Stimulated activated CD4-positive, alpha-beta T cell treated with anti-CD3 and anti-CD28 coated beads, Interleukin-12 subunit alpha, Interleukin-12 subunit beta, amount 100 ng/mL, for 24 hours (primary cell): ENCODE data around the gene DUSP10.

Source experiments
- DNase-seq, 2 experiments: peaks; one replicate each; pipeline ENCODE4 v3.0.0-alpha.2; 2020; ENCODE audit warnings: low read depth in 2 of 2

Gene DUSP10

DNA sequence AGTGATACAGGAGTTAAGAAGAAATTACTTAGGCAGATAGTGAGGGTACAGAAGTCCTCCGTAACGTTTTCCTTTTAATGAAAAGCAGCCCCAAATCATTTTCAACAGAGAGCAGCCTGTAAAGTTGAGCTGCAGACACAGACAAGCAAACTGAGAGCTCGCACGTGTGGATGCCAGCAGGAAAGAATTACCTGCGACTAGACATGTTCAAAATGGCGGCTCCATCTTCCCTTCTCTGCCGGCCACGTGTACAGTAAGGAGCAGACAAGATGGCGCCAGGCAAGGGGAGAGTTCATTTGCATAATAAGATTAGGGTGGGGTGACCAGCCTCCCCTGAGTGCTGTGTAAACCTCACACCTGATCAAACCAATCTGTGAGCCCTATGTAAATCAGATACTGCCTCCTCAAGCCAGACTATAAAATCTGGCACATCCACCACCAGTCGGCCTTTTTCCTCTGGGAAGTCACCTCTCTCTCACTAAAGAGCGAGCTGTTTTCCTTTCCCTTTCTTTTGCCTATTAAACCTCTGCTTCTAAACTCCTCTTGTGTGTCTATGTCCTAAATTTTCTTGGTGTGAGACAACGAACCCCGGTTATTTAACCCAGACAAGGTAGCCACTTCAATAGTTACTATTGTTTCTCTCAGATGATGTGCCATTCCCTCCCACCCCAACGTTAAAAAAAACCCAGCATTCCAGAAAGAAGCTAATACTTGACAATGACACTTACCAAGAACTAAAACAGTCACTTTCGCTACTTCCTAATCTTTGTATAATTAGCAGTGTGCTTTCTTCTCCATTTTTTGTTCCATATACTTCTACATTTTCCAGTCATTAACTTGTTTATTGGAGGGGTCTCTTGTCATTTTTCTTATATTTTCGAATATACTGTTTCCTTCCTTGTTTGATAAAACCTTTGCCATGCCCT is 27.4 kb downstream of the DUSP10 start:
- no peak for DNase-seq

DNA sequence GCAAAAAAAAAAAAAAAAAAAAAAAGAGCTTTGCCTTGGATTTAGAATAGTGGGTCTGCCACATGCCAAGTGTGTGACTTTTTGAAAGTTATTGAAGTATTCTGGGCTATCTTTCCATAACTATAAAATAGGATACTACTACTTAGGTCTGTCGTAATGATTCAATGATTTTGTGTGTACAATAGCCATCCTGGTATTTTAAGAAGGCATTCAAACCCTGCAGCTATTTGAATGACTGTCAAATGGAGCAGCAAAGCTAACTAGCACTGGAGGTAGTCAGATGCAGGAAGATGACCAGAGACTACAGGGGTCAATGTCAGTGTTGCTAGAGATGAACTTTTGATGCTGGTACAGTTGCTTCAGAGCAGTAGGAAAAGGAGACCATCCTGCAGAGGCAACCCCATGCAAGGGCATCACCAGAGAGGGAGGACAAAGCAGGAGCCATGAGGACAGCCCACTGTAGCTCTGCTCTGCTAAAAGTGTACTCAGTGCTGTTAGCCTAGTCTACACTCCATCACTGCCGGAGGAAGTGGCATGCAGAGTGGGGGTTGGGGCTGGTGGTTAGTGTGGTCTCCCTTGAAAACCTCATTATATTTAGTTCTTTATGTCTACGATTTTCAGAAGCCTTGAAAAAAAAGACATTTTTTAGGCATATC is 29.0 kb downstream of the DUSP10 start:
- peak; percentile 27 to 61 for DNase-seq

DNA sequence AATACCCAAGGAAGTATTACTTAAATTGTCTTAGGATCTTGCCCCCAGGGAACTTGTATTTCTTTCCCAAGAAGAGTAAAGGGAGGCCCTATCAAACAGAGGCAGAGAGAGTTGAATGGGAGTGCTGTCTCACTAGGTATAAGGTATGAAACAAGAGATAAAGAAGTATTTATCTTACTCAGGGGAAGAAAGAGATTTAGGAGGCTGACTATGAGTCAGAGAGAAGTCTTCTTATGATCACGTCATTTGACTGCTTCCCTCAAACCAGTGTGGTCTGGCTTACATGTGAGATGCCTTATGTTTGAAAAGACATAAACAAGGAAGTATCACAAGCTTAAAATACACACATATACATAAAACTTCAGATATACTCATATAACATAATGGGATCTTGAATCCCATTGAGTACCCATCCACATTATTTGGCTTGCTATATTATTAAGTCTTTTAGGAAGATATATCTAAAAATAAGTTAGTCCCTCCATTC is 29.6 kb downstream of the DUSP10 start:
- no peak for DNase-seq

DNA sequence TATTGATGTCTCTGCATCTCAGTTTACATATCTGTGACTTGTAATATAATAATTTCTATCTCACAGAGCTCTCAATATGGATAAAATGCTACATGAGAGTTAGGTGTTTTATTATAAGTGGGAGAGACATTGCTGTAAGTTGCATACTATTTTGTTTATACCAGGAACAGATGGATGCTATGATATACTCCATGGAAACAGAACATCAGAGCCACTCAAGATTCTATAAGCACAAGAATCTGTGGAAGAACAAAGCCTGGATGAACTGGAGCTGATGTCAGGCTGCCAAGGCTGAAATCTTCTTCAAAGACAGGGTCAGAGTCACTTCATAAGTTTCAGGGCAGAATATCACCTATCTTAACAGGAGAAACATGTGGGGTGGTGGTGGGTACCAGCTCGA is 30.2 kb downstream of the DUSP10 start:
- DNase-seq = no peak

DNA sequence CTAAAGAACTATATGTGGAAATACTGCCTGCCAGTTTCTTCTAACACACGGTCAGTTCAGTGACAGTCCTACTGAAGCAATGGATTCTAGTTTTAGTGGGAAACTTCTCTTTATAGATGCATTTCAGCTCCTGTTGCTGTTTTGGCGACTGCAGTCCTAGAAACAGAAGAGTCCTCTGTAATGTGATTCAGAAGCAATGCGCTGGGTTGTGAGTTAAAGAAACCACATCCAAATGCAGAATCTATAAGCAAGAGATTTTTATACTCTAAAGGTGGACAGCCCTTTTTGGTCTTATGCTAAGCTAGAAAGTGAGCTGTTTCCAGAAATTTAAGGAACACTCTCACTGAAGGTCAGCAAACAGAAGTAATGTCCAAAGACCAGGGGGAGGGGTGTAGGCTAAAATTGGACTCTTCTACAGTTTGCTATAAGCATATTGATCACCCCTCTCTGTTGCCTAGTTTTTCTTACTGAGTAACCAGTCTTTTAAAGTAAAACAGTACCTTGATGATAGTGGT is 30.8 kb downstream of the DUSP10 start:
- no peak for DNase-seq

DNA sequence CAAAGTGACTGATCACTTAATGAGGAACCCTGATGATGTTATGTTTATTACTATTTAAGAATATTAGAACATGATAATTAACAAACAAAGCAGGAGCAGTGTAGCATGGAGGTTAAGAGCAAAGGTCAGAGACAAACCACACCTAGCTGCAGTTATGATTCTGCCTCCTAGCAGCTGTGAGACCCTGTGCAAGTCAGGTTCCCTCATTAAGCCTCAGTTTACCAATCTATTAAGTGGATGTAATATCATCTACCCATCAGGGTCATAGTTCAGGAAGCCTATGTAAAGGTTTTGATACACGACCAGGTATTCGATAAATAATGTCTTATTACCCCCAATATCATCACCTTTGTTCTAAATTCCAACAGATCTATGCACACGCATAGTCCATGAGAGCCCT is 32.0 kb downstream of the DUSP10 start:
- DNase-seq = no peak

DNA sequence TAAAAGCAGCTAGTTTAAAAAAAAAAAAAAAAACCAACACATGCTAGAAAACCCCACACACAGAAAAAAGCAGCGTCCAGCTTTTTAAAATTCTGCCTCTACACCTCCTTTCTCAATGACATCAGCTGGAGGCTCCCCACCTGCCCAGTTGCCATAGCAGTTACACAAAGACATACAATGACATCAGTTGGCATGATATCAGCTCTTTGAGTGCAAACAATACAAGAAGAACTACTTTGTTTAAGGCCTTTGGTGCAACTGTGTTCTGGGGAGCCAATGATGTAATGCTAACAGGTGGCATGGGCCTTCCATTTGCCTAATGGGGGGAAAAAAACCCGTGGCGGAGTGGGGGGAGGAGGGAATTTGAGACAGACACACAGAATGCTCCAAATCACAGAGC is 32.9 kb downstream of the DUSP10 start:
- DNase-seq = no peak

DNA sequence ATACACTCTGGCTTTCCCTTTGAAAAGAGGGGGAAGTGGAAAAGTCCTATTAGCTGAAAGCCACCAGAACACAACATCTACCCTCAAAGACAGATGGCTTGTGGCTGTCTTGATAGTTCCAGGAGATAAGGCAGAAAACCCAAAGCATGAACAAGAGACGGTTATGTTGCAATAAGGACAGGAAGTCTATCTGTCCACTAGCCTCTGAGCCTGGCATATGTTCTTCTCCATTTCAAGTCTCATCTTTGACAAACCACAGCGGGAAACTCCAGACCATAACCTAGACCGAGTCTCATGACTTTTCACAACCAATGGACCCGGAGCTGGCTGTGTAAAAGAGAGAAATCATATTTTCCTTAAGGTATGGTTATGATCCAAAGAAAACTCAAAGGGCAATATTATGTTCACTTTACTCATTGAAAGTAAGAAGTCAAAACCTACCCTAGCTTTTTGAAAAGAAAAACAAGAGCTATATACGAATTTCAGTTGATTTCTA is 33.8 kb downstream of the DUSP10 start:
- peak in 1 of 2 experiments; percentile 39 for DNase-seq

DNA sequence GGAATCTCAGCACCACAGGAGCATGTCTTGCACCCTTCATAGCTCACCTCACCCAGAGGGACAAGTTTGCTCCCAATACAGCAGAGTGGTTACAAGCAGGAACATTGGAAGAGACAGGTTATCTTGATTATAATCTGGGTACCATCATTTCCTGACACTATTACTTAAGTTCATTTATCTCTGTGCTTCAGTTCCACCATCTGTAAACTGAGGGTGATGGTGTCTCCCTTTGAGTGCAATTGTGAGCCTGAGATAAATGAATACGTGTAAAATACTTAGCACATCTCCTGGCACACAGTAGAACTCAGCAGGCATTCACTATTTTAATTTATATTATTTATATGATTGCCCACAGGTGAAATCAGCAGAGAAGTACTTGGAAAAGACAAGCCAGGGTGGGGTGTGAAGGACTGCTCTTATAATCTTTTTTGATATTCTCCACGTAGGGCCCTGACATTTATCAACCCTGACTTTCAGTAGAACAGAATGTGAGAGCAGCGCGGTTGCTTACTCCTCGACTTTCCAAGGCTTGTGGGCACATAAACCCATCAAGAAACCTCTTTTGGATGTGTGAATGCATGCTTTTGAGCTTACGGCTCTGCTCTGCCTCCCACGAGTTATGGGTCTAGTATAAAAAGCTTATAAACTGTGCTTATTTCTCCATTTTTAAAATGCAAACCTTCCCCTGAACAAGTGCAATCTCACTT is 34.9 kb downstream of the DUSP10 start:
- no peak for DNase-seq

DNA sequence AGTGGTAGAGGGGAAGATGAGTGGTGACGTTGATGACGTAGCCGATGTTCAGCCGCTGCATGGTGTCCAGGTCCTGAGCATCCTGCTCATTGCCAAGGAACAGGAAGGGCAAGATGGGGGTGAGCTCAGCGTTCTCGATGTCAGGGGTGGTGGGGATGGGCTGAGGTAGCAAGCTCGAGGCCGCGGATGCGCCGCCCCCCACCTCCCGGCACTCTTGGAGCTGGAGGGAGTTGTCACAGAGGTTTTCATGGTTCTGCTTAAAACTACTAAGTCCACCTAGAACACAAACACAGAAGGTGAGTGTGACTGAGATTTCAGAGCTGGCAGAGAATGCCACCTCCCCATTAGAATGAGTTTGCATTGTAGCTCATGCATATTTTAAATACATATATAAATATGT is 35.7 kb downstream of the DUSP10 start:
- no peak for DNase-seq

DNA sequence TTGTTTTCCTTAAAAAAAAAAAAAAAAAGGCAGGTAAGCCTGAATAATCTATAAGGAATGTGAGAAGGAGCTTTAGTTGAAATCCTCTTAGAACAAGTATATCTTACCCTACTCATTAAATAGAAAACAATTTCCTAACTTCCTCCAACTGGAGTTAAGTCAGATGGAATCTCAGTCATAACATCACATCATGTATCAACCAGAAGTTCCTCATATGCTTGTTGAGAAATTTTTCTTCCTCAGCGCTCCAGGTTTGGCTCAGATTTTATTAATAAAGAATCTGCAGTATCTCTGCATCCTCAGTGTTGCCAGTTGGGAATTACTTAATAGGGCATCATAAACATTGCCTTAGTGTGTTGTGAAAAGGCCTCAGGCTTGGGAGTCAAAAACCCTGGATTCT is 37.6 kb downstream of the DUSP10 start:
- no peak for DNase-seq

DNA sequence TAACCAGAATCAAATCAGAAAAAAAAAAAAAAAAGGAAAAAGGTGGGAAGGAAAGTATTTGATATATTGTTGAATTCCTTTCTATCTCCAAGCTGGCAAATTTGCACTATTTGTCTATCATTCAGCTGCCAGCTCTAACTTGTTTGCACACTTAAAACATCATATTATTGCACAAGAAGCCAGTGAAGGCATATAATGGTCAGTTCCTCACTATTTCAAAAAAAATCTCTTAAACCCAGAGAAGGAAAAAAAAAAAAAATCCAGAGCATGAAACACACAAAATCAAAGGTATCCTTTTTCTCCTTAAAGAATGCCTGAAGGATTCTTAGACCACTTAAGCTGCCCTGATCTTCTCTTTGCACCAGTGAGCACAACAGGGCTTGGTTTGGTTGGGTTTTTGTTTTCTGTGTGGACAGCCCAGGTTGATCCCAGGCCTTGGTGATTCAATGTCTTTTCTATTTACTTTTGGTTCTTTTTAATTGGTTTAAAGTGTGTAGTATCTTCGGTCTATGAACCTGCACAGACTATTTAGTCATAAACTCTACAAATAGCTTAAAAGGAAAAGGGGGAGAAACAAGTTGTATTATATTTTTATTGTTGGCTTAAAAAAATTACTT is 40.2 kb downstream of the DUSP10 start:
- no peak for DNase-seq

DNA sequence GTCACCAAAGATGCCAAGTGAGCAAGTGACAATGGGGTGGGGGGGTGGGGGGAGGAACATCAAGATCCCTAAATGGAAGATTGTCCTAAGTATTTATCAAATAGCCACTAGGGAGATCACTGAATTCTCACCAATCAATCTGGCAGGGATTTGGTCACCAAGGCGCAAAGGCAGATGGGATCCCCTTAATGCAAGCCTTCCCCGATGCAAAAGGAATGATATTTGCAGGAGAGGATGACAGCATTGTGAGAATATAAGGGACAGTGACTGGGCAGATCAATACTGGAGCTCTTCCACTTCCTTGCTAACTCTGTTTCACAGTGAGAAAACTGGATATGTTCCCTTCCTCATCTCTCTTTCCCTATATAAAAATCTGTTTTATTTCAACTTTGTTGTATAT is 40.9 kb downstream of the DUSP10 start:
- DNase-seq = no peak

DNA sequence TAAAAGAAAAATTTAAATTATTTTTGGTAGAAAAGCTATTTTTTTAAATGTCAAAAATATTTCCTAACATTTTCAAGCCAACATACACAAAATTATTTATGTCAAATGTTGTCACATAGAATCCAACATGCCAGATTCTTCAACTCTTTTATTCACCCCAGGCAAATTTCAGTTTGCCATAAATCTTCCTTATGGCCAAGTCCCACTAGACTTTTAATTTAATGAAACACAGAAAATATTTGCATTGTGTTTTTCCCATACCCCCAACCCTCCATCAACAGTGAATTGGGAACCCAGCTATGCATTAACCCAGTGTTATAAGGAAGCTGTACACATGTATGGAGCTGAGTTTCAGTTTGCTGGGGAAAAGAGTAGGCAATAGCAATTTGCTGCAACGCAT is 41.4 kb downstream of the DUSP10 start:
- DNase-seq = no peak

DNA sequence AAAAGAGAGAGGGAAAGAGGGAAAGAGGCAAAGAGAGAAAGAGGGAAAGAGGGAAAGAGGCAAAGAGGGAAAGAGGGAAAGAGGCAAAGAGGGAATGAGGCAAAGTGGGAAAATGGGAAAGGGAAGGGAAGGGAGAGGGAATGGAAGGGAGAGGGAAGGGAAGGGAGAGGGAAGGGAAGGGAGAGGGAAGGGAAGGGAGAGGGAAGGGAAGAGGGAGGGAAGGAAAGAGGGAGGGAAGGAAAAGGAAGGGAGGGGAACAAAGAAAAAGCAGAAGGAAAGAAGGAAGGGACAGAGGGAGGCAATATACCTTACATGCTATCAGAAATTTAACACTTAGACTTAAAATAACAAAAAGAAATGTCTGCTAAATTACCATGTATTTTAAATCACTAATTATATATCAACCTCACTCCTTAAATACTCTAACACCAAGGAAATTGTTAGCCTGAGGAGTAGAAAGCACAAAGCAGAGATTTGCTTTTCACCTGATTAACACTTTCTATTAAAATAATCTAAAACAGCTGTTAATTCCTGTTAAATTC is 41.8 kb downstream of the DUSP10 start:
- no peak for DNase-seq

DNA sequence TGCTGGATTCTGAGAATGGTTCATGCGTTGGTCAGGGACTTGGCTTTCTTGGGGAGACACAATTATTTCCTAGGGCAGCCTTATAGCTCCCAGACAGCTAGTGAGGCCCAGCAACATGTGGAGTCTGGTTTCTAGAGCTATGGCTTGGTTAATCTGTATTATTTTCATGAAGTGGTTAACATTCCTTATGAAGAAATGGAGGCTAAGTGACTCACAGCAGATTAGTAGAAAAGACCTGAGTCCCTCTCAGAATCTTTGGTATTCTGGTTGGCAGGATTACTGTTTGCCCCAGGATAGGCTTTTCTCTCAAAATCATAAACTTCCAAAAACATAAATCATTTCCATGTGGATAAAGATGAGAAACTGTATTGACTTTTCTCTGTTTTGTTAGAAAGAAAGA is 42.3 kb downstream of the DUSP10 start:
- no peak for DNase-seq

DNA sequence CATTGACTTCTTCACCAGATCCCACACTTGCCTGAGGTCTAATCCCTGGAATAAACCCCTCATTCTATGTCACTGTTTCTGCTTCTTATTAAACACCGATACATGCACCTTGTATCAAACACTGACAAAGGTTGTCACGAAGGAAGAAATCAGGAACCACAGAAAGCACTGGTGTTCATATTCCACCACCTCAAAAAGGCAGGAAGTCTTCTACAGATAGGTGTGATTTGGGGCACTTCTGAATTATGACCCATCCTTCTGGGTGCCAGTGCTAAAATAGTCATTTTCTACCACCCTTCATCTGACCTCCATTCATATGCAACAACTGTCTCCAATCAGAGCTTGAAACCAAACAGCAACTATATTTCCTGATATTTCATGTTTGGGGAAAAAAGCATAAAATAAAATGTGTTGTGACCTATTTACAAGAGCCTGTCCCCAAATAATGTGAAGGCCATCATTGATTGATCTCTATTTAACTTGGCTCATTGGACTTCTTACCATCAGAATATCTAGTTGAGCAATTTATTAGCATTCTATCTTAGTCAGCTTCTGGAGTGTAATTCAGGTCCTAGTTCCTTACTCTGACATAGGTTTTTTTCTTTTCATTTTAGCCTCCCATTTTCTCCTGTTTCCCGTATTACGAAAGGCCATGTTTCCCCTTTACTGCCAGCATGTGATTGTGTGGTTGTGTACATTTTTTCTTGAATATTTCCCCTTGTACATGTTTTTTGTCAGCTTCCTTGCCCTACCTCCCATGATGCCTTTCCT is 43.1 kb downstream of the DUSP10 start:
- DNase-seq = no peak

DNA sequence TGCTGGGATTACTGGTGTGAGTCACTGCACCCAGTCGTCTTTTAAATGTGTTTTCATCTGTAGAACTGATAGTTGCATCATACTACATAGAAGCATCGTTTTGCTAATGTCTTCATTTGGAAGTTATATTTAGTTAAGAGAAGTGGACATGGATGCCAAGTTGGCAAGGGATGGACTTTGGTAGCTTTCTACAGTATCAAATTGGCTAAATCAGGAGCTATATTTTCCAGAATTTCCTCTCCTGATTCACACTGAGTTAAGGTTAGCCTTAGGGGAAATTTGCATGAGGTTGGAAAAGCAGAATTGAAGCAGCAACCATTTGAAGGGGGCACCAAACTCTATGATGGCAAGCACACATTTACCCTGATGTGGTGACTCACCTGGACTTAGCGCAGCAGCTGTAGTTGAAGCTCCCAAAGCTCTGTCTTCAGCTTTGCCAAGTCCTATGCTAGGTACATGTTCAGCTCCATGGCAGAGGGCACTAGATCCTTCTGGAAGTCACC is 43.9 kb downstream of the DUSP10 start:
- no peak for DNase-seq

DNA sequence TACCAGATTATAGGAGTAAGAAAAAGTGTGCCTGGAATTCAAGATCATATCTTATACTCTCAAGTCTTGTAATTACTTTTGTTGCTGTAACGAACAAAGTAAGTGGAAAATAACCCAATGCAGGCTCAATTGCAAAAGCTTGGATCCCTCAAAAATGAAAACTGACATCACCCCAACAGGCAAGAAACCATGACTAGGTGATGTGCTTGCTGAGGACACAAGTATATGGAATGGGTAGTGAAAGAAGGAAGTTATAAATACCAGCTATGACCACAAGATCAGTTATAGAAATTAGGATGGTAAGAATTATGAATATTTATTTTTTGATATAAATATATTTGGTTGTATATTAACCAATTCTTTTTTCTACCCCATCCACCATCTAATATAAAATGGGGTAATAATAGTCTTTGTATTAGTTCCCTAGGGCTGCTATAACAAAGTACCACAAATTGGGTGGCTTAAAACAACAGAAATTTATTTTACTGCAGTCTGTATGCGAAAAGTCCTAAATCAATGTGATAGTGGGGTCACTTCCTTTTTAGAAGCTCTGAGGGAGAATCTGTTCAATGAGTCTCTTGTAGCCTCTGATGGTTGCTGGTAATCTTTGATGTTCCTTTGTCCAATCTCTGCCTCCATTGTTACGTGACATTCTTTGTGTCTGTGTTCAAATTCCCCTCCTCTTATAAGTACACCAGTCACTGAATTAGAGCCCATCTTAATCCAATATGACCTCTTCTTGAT is 45.0 kb downstream of the DUSP10 start:
- no peak for DNase-seq

DNA sequence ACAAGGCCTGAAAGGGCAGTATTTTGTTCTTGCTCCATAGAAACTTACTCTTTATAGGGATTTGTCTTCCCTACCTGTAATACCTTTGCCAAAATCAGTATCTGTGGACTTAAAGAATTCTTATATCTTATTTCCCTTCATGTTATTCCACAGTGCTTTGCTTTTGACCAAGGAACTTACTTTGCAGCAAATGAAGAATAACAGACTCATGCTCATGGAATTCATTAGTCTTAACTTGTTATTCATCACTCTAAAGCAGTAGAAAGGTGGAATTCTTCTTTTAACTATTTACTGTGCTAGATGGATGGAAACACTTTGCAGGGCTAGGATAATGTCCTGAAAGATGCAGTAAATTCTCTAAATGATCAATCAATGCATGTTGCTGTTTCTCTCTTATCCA is 45.9 kb downstream of the DUSP10 start:
- no peak for DNase-seq
